Activated CD4-positive, CD25-positive, alpha-beta regulatory T cell treated with anti-CD3 and anti-CD28 coated beads, Interleukin-2, amount 50 U/mL, for 16 hours (primary cell): Measurements from ENCODE around the gene TMEM89.
A peak's percentile ranks its signal among the peaks of the same experiment; 100 is the strongest.

Source experiments
- DNase-seq: peaks from one replicate; pipeline ENCODE4 v3.0.0-alpha.2; 2020; ENCODE audit warnings: low read depth, low spot score

TMEM89 gene

GRCh38 chr3:48621461-48621869 lies at the start of gene TMEM89:
TMEM89 (minus strand) TSS chr3:48621769; CDS start chr3:48621756, 13 bp downstream.
- no peak for DNase-seq

- DNase-seq, result no peak
These were observed 43.4 kb upstream of the TMEM89 start for GRCh38 chr3:48664929-48665328.

- DNase-seq, result no peak
These were observed 42.7 kb upstream of the TMEM89 start for GRCh38 chr3:48664313-48664644.

- DNase-seq, result peak; percentile 78
These were observed 42.1 kb upstream of the TMEM89 start for GRCh38 chr3:48663489-48664312.

- peak; percentile 34 for DNase-seq
These were observed 41.4 kb upstream of the TMEM89 start, which contains the start of gene CELSR3 for GRCh38 chr3:48662753-48663488. CELSR3 (minus strand) TSS chr3:48662886; CDS start chr3:48662634, 252 bp downstream.

GRCh38 chr3:48662145-48662752 lies 40.7 kb upstream of the TMEM89 start:
- no peak for DNase-seq

- peak; percentile 55 for DNase-seq
These were observed 40.1 kb upstream of the TMEM89 start for GRCh38 chr3:48661501-48662144.

- DNase-seq, result no peak
These were observed 39.3 kb upstream of the TMEM89 start for GRCh38 chr3:48660800-48661400.

- DNase-seq, result no peak
These were observed 35.3 kb upstream of the TMEM89 start for GRCh38 chr3:48656841-48657281.

GRCh38 chr3:48656061-48656840 lies 34.7 kb upstream of the TMEM89 start:
- DNase-seq, result peak; percentile 64

- no peak for DNase-seq
These were observed 34.0 kb upstream of the TMEM89 start for GRCh38 chr3:48655606-48656005.

- no peak for DNase-seq
These were observed 33.5 kb upstream of the TMEM89 start for GRCh38 chr3:48655063-48655462.

GRCh38 chr3:48652923-48653715 lies 31.6 kb upstream of the TMEM89 start:
- no peak for DNase-seq

GRCh38 chr3:48651771-48652170 lies 30.2 kb upstream of the TMEM89 start:
- DNase-seq, result no peak

GRCh38 chr3:48650723-48651122 lies 29.2 kb upstream of the TMEM89 start:
- no peak for DNase-seq

- DNase-seq, result no peak
These were observed 26.8 kb upstream of the TMEM89 start for GRCh38 chr3:48648188-48648850.

GRCh38 chr3:48647714-48648113 lies 26.1 kb upstream of the TMEM89 start:
- no peak for DNase-seq

- DNase-seq, result no peak
These were observed 23.6 kb upstream of the TMEM89 start for GRCh38 chr3:48644898-48645760.
